ENCODE results near the gene TMEM131.

The TMEM131 gene

DNA sequence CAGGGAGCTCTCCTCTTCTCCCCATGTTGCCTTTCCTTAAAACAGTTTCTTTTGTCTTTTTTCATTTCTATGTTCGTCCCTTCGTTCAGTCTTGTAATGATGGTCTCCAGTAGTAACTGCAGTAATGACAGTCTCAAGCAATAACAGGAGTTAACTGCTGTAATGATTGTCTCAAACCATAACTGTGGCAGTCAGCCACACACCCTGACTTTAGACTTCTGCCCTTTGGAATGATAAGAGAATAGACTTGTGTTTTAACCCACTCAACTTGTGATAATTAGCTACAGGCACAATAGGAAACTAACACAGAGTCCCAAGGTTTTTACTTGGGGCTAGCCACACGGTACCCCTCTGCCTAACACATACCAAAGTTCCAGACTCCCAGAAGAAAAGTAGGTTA, 12.1 kb downstream of the TMEM131 start:
- Histone ChIP-seq H3K4me3 (ENCODE audit: low read depth in 1 of 2, low read length in 2 of 2) (no peak overlapping the region), H3K9ac (ENCODE audit: low read length) (no peak overlapping the region), H3K27me3 (ENCODE audit: control insufficient read depth in 1 of 2, insufficient read depth in 2 of 2, low read length in 2 of 2) (no peaks in the 10 kb centered on the region), H3K4me1 (ENCODE audit: insufficient read depth, low read length) (peaks cover 5% of the 10 kb centered on the region), H3K27ac (ENCODE audit: low read depth, low read length) (no peak overlapping the region), H3K36me3 (ENCODE audit: insufficient read depth, low read length) (no peaks in the 10 kb centered on the region), H3K9me3 (ENCODE audit: low read length) (no peaks in the 10 kb centered on the region)

DNA sequence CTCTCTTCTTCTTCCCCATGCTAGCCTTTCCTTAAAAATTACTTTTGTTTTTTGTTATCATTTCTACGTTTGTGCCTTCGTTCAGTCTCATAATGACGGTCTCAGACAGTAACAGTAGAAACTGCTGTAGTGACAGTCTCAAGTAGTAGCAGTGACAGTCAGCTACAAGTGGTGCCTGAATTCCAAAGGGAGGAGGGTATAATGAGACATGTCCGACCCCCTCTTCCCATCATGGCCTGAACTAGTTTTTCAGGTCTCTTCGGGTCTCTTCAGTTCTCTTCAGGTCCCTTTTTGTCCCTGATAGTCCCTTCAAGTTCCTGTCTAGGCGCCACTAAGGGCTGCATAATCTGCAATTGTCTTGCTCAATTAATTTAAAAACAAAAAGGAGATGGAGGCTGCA, 12.6 kb downstream of the TMEM131 start:
- Histone ChIP-seq H3K27ac (ENCODE audit: low read depth, low read length) (no peak overlapping the region), H3K4me1 (ENCODE audit: insufficient read depth, low read length) (peaks cover 5% of the 10 kb centered on the region), H3K4me3 (ENCODE audit: low read depth in 1 of 2, low read length in 2 of 2) (no peak overlapping the region), H3K27me3 (ENCODE audit: control insufficient read depth in 1 of 2, insufficient read depth in 2 of 2, low read length in 2 of 2) (no peaks in the 10 kb centered on the region), H3K9me3 (ENCODE audit: low read length) (no peaks in the 10 kb centered on the region), H3K9ac (ENCODE audit: low read length) (no peak overlapping the region), H3K36me3 (ENCODE audit: insufficient read depth, low read length) (no peaks in the 10 kb centered on the region)

DNA sequence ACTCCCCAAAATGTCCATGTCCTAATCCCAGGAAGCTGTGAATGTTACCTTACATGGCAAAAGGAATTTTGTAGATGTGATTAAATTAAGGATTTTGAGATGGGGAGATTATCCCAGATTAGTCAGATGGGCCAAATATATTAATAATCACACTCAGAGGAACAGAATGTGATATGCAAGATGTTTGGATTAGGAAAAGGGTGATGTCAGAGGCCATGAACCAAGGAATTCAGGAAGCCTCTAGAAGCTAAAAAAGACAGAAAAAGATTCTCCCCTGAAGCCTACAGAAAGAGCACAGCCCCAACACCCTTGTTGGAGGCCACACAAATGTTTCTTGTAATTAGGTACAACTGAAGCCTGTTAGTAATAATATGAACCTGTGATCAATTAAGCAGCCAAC, 13.1 kb downstream of the TMEM131 start:
- H3K36me3 ChIP-seq (ENCODE audit: insufficient read depth, low read length) = no peaks in the 10 kb centered on the region
- no peaks in the 10 kb centered on the region for H3K27me3 ChIP-seq (ENCODE audit: control insufficient read depth in 1 of 2, insufficient read depth in 2 of 2, low read length in 2 of 2)
- no peak overlapping the region for H3K9ac ChIP-seq (ENCODE audit: low read length)
- no peak overlapping the region for H3K4me3 ChIP-seq (ENCODE audit: low read depth in 1 of 2, low read length in 2 of 2)
- H3K27ac ChIP-seq (ENCODE audit: low read depth, low read length) = no peak overlapping the region
- H3K4me1 ChIP-seq (ENCODE audit: insufficient read depth, low read length) = peaks cover 5% of the 10 kb centered on the region
- H3K9me3 ChIP-seq (ENCODE audit: low read length) = no peaks in the 10 kb centered on the region

DNA sequence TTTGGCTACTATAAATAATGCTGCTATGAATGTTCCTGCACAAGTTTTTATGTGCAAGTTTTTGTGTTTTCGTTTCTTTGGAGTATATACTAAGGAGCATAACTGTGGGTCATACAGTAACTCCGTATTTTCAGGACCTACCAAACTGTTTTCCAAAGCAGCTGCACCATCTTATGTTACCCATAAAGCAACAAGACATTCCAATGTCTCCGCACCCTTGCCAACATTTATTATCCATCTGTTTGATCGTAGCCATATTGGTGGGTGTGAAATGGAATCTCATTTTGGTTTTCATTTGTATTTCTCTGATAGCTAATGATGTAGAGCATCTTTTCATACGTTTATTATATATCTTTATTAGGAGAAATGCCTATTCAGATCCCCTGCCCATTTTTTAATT, 13.8 kb downstream of the TMEM131 start:
- H3K27me3 ChIP-seq (ENCODE audit: control insufficient read depth in 1 of 2, insufficient read depth in 2 of 2, low read length in 2 of 2) = no peaks in the 10 kb centered on the region
- no peak overlapping the region for H3K4me3 ChIP-seq (ENCODE audit: low read depth in 1 of 2, low read length in 2 of 2)
- H3K27ac ChIP-seq (ENCODE audit: low read depth, low read length) = no peak overlapping the region
- no peaks in the 10 kb centered on the region for H3K9me3 ChIP-seq (ENCODE audit: low read length)
- no peak overlapping the region for H3K9ac ChIP-seq (ENCODE audit: low read length)
- peaks cover 5% of the 10 kb centered on the region for H3K4me1 ChIP-seq (ENCODE audit: insufficient read depth, low read length)
- H3K36me3 ChIP-seq (ENCODE audit: insufficient read depth, low read length) = no peaks in the 10 kb centered on the region

DNA sequence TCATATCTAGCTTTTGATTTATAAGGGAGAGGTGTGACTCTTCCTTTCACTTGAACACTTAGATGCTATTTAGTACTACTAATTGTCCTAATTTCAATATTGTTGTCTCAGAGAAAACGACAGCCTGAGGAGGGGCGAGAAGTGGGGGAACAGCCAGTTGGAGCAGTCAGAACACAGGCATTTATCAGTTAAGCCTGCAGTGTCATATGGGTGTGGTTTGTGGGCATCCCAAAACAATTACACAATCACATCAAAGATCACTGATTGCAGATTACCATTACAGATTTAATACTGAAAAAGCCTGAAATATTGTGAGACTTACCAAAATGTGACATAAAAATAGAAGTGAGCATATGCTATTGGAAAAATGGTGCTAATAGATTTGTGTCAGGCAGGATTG, 15.8 kb downstream of the TMEM131 start:
- H3K27me3 ChIP-seq (ENCODE audit: control insufficient read depth in 1 of 2, insufficient read depth in 2 of 2, low read length in 2 of 2) = no peaks in the 10 kb centered on the region
- H3K9ac ChIP-seq (ENCODE audit: low read length) = no peak overlapping the region
- H3K36me3 ChIP-seq (ENCODE audit: insufficient read depth, low read length) = no peaks in the 10 kb centered on the region
- H3K4me1 ChIP-seq (ENCODE audit: insufficient read depth, low read length) = no peaks in the 10 kb centered on the region
- H3K9me3 ChIP-seq (ENCODE audit: low read length) = no peaks in the 10 kb centered on the region
- no peak overlapping the region for H3K4me3 ChIP-seq (ENCODE audit: low read depth in 1 of 2, low read length in 2 of 2)
- no peak overlapping the region for H3K27ac ChIP-seq (ENCODE audit: low read depth, low read length)

DNA sequence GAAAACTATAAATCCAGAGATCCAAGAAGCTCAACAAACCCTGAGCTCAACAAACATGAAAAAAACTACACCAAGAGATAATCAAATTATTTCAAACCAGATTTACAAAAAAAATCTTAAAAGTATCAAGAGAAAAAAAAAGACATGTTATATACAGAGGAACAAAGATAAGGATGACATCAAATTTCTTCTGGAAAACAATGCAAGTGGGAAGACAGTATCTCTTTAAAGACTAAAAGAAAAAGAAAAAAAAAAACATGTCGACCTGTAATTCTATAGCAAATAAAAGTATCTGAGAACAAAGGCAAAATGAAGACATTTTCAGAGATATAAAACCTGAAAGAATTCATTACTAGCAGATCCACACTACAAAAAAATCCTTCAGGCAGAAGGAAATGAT, 21.3 kb downstream of the TMEM131 start:
- Histone ChIP-seq H3K9me3 (ENCODE audit: low read length) (no peaks in the 10 kb centered on the region), H3K4me1 (ENCODE audit: insufficient read depth, low read length) (peaks cover 11% of the 10 kb centered on the region), H3K9ac (ENCODE audit: low read length) (no peak overlapping the region), H3K27ac (ENCODE audit: low read depth, low read length) (no peak overlapping the region), H3K36me3 (ENCODE audit: insufficient read depth, low read length) (no peaks in the 10 kb centered on the region), H3K4me3 (ENCODE audit: low read depth in 1 of 2, low read length in 2 of 2) (no peak overlapping the region), H3K27me3 (ENCODE audit: control insufficient read depth in 1 of 2, insufficient read depth in 2 of 2, low read length in 2 of 2) (no peaks in the 10 kb centered on the region)

DNA sequence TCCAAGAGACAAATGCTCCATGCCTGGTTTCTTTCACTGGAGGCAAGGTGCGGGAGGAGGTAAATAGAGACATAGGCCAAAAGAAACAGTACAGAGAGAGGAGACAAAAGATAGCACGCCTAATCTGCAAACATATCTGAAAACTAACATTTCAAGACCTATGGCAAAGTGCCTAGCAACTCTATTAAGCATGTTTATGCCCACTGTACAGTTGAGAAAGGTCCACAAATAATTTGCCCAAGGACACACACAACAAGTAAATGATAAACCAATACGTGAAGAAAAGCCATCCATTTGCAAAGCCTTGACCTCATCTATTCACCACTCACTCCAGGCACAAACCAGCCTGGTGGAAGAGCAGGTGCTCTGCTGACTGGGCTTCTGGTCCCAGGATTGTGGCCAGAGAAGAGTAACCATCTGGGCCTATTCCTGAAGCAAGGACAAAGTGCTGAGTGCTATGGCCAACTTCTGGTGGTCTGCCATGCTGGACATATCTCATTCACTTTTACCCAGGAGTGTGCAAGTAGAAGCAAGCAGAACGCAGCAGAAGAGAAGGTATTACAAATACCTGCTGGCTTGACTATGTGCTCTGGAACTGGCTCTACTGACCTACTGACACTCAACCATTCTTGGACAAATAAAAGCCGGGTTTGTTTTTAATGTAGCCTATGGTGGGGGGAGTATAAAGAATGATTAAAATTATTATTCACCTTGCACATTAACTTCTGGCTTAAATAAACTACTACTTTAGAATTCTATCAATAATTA, 25.3 kb downstream of the TMEM131 start:
- Histone ChIP-seq H3K4me3 (ENCODE audit: low read depth in 1 of 2, low read length in 2 of 2) (no peak overlapping the region), H3K9ac (ENCODE audit: low read length) (no peak overlapping the region), H3K27me3 (ENCODE audit: control insufficient read depth in 1 of 2, insufficient read depth in 2 of 2, low read length in 2 of 2) (no peaks in the 10 kb centered on the region), H3K4me1 (ENCODE audit: insufficient read depth, low read length) (peaks cover 29% of the 10 kb centered on the region), H3K9me3 (ENCODE audit: low read length) (no peaks in the 10 kb centered on the region), H3K27ac (ENCODE audit: low read depth, low read length) (no peak overlapping the region), H3K36me3 (ENCODE audit: insufficient read depth, low read length) (no peaks in the 10 kb centered on the region)

DNA sequence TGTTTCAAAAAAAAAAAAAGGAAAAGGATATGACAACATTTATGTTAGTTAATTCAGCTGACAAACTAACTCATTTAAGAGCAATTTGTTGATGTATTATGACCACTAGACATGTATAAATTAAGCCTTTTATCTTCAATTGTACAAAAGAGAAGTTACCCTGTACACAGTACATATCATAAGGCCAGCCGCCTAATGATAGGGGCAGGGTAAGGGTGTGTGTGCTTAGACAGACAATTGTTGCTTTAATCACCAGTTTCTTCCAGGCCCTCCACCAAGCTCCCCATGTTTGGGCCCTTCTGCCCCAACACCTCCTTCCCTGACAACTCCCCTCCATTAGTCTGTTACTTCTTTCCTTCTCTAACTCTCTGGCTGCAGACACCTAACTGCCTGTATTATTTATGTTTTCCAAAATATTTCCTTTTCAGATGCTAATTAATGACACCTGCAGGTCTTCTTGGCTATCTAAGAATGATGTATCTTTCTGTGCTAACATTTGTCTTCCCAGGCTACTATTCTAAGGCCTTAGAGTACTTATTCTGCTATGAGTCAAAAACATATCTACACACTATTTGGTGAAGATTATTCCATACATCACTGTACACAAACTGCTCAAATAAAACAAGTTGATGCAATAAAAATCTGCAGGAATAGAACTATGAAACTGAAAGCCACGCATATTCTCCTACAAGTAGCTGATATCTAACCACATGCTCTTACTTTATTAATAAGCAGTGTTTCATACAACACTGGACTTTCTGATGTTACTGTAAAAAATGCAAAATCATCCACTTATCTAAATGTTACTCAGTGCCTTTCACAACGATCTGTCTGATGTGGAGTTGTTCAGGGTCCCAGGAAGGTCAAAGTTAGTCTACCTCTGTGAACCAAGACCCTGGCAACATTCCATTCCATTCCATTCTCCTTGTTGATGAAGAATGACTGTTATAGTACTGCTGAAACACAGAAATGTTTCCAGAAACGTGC, 26.4 kb downstream of the TMEM131 start:
- H3K27me3 ChIP-seq (ENCODE audit: control insufficient read depth in 1 of 2, insufficient read depth in 2 of 2, low read length in 2 of 2) = no peaks in the 10 kb centered on the region
- H3K9ac ChIP-seq (ENCODE audit: low read length) = no peak overlapping the region
- no peak overlapping the region for H3K27ac ChIP-seq (ENCODE audit: low read depth, low read length)
- H3K4me3 ChIP-seq (ENCODE audit: low read depth in 1 of 2, low read length in 2 of 2) = no peak overlapping the region
- H3K9me3 ChIP-seq (ENCODE audit: low read length) = no peaks in the 10 kb centered on the region
- H3K4me1 ChIP-seq (ENCODE audit: insufficient read depth, low read length) = peaks cover 29% of the 10 kb centered on the region
- H3K36me3 ChIP-seq (ENCODE audit: insufficient read depth, low read length) = no peaks in the 10 kb centered on the region

DNA sequence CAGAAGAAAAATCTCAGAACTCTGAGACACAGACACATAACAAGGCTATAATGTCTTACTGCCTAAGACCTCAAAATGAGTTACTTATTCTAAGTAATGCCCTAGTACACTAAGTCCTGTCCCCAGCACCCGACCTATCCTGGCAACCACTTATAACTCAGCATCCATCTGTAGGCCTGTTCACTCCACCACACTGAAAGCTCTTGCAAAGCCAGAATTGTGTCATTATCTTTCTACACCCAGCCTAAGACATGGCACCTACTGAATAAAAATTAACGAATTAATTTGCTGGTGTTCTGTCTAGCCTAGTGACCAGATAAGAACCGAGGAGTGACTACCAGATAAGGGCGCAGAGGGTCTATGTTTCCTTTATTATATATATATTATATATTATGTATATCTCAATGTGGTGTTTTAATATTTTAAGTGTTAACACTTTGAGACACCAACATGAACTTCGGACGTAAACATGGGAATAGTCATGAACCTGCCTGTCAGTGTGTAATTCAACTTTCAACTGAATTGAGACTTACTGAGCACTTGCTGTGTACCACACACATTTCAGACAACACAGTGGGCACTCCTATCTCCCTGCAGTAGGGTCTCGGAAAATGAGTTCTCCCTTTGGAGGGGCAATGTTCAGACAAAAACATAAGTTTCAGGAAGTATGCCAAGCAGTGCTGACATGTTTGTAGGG, 27.7 kb downstream of the TMEM131 start:
- Histone ChIP-seq H3K4me3 (ENCODE audit: low read depth in 1 of 2, low read length in 2 of 2) (no peak overlapping the region), H3K36me3 (ENCODE audit: insufficient read depth, low read length) (no peaks in the 10 kb centered on the region), H3K9ac (ENCODE audit: low read length) (no peak overlapping the region), H3K27me3 (ENCODE audit: control insufficient read depth in 1 of 2, insufficient read depth in 2 of 2, low read length in 2 of 2) (no peaks in the 10 kb centered on the region), H3K9me3 (ENCODE audit: low read length) (no peaks in the 10 kb centered on the region), H3K4me1 (ENCODE audit: insufficient read depth, low read length) (peaks cover 30% of the 10 kb centered on the region), H3K27ac (ENCODE audit: low read depth, low read length) (no peak overlapping the region)

DNA sequence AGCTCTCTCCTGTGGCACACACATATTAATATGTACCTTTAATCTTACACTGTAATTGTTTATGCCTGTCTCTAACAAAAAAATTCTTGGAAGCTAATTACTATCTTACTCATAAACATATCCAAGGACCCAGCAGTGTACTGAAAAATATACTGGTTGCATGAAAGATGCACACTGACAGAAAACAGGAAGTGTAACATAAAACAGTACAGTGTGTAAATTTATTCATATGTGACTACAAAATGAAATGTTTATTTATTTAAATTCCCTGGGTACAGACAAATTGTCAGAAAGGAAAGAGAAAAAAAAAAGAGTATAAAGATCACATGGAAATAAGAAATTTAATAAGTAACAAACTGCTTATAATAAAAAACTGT, 28.5 kb downstream of the TMEM131 start:
- H3K36me3 ChIP-seq (ENCODE audit: insufficient read depth, low read length) = no peaks in the 10 kb centered on the region
- no peaks in the 10 kb centered on the region for H3K27me3 ChIP-seq (ENCODE audit: control insufficient read depth in 1 of 2, insufficient read depth in 2 of 2, low read length in 2 of 2)
- peaks cover 34% of the 10 kb centered on the region for H3K4me1 ChIP-seq (ENCODE audit: insufficient read depth, low read length)
- no peak overlapping the region for H3K9ac ChIP-seq (ENCODE audit: low read length)
- no peak overlapping the region for H3K27ac ChIP-seq (ENCODE audit: low read depth, low read length)
- H3K9me3 ChIP-seq (ENCODE audit: low read length) = no peaks in the 10 kb centered on the region
- no peak overlapping the region for H3K4me3 ChIP-seq (ENCODE audit: low read depth in 1 of 2, low read length in 2 of 2)

DNA sequence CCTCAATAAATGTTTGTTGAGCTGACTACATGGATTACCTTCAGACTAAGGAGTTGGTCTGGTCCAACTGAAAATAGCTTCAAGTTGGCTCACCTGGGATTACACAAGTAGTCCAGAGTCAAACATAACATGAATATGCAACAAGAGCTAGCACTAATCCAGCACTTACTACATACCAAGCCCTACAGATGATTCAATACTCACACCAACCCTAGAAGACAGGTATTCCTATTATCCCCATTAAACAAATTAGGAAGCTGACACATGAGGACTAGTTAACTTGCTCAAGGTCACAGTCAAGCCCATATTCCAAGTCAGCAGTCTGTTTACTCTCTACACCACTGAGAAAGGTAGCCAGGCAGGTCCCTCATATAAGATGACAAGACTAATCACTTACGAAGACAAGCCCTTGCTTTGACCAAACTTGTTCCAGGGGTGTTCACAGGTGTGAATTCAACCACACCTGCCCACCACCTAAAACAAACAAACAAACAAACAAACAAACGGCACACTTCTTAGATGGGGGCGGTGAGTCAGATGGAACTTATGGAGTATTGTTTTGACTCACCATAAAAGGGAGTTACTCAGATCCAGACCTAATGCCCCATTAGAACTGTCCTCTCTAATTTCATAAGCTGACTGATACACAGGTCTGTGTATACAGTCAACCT, 29.1 kb downstream of the TMEM131 start:
- Histone ChIP-seq H3K9ac (ENCODE audit: low read length) (no peak overlapping the region), H3K9me3 (ENCODE audit: low read length) (no peaks in the 10 kb centered on the region), H3K4me3 (ENCODE audit: low read depth in 1 of 2, low read length in 2 of 2) (no peak overlapping the region), H3K27me3 (ENCODE audit: control insufficient read depth in 1 of 2, insufficient read depth in 2 of 2, low read length in 2 of 2) (no peaks in the 10 kb centered on the region), H3K36me3 (ENCODE audit: insufficient read depth, low read length) (no peaks in the 10 kb centered on the region), H3K27ac (ENCODE audit: low read depth, low read length) (no peak overlapping the region), H3K4me1 (ENCODE audit: insufficient read depth, low read length) (peaks cover 34% of the 10 kb centered on the region)
